Gastrocnemius medialis (tissue), 4 donors: ENCODE data around the gene STK17B.

Experiments
- POLR2A ChIP-seq, 2 donors: fragments of 450-650 bp; IDR thresholded peaks; one replicate each; pipeline ENCODE4 v1.6.1; 2017; ENCODE audit warnings: antibody characterized with exemption in 2 of 2, mild to moderate bottlenecking in 2 of 2, moderate library complexity in 2 of 2
- TF ChIP-seq, protein P1 (sequence below), 5 experiments: fragments of 450-650 bp in 3 of 5; fragments of 200-600 bp in 2 of 5; sonication (generic) in 2 of 5; IDR thresholded peaks in 4 of 5; conservative IDR thresholded peaks in 1 of 5; 1 replicate in 4 of 5; 2 replicates in 1 of 5; pipeline ENCODE4 v1.5.1; 2016 to 2019; ENCODE audit warnings: antibody characterized with exemption in 5 of 5, mild to moderate bottlenecking in 3 of 5, moderate library complexity in 3 of 5

GRCh38 chr2:196144513-196145126, 26.8 kb downstream of the STK17B start:
- TF ChIP-seq, protein P1, sequence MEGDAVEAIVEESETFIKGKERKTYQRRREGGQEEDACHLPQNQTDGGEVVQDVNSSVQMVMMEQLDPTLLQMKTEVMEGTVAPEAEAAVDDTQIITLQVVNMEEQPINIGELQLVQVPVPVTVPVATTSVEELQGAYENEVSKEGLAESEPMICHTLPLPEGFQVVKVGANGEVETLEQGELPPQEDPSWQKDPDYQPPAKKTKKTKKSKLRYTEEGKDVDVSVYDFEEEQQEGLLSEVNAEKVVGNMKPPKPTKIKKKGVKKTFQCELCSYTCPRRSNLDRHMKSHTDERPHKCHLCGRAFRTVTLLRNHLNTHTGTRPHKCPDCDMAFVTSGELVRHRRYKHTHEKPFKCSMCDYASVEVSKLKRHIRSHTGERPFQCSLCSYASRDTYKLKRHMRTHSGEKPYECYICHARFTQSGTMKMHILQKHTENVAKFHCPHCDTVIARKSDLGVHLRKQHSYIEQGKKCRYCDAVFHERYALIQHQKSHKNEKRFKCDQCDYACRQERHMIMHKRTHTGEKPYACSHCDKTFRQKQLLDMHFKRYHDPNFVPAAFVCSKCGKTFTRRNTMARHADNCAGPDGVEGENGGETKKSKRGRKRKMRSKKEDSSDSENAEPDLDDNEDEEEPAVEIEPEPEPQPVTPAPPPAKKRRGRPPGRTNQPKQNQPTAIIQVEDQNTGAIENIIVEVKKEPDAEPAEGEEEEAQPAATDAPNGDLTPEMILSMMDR (IDR thresholded peaks at IDR 0.05 in 4 of 5, conservative IDR thresholded peaks at IDR 0.05 in 1 of 5), result no peak
- no peak for TF ChIP-seq POLR2A (IDR thresholded peaks at IDR 0.05)
